ENCODE results near the gene TMEM8B.
A peak's percentile ranks its signal among the peaks of the same experiment; 100 is the strongest.

TMEM8B gene, protein sequence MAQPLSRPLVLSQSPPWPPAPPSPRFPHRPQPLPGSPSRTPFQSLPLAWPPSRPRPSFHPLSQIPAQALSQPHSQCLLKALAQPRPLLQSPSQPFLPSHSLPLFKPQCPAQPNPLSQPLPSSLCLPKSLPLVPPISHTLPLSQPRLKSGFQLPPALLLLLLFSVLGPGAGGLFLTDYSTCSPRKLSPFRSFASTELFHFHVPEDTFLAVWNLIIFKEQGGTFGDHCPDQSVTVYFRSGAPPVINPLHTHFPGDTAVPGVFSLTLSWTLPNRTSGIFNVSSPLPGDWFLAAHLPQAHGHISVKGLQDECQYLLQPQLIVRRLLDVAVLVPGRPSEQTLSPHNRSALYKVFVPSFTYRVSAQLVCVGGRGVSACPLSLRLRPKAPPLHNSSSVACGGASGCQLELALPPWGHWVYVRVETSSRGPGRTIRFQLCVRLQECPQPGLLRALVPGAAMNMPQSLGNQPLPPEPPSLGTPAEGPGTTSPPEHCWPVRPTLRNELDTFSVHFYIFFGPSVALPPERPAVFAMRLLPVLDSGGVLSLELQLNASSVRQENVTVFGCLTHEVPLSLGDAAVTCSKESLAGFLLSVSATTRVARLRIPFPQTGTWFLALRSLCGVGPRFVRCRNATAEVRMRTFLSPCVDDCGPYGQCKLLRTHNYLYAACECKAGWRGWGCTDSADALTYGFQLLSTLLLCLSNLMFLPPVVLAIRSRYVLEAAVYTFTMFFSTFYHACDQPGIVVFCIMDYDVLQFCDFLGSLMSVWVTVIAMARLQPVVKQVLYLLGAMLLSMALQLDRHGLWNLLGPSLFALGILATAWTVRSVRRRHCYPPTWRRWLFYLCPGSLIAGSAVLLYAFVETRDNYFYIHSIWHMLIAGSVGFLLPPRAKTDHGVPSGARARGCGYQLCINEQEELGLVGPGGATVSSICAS

DNA sequence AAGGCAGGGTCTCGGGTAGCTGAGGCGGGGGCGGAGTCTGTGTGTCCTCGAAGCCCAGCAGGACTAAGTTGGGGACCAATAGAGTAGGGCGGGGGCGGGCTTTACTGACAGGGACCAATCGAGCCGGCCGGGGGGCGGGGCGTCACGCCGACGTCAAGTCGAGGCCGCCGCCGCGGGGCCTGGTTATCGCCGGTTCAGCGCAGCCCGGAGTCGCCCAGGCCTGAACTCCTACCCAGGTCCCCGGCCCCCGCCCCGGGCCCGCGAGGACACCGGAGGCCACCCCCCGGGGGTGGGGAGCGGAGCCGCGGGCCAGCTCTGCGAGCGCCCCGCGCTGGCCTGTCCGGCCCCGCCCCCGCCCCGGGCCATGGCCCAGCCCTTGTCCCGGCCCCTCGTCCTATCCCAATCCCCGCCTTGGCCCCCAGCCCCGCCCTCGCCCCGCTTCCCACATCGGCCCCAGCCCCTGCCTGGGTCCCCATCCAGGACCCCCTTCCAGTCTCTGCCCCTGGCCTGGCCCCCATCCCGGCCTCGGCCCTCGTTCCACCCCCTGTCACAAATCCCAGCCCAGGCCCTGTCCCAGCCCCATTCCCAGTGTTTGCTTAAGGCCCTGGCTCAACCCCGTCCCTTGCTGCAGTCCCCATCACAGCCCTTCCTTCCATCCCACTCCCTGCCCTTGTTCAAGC lies at the start of gene TMEM8B:
TSS of gene TMEM8B (plus strand) at position 145 of the 680 bp plus-strand sequence. CDS start at position 365, 220 bp downstream.
- peak; percentile 90 to 94 for DNase-seq

DNA sequence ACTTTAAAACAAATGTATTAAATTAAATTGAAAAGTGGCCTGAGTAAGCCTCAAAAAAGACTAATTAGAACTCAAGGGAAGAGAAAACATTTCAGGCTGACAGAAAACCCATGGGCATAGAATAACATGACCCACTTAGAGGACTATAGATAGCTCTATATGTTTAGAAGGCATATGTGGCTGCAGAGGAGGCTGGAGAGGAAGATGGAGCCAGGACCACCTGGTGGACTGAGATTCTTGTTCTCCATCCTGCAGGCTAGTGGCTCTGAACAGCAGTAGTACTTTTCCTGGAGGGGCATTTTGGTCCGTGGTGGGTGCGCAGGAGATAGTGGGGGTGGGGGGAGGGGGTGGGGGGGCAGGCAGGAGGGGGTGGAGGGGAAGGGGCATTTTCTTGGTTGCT lies 48.0 kb upstream of the TMEM8B start:
- DNase-seq, result no peak

DNA sequence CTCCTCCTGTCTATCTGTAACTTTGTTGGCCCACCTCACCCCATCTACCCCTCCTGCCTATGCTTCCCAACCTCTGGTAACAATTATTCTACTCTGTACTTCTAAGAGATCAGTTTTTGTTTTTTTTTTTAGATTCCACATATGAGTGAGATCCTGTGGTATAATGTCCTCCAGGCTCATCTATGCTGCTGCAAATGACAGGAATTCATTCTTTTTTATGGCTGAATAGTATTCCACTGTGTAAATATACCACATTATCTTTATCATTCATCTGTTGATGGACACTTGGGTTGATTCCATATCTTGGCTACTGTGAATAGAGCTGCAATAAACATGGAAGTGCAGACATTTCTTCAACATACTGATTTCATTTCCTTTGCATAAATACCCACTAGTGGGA lies 45.6 kb upstream of the TMEM8B start:
- no peak for DNase-seq

DNA sequence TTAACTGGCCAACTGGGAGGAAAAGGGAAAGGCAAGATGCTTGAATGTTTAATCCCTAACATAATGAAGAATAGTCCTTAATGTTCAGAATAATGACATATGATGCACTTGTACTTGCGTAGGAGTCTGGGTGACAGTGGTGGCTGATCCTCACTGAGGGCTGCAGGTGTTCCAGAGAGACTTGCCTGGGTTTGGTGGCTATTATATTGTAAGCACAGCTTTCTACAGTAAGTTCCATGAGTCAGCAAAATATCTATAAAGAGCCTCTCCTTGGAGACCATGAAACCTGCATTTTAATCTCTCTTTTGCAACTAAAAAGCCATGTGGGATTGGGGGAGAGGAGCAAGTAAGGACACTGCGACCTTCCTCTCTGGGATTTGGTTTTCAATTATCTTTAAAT lies 39.5 kb upstream of the TMEM8B start:
- no peak for DNase-seq

DNA sequence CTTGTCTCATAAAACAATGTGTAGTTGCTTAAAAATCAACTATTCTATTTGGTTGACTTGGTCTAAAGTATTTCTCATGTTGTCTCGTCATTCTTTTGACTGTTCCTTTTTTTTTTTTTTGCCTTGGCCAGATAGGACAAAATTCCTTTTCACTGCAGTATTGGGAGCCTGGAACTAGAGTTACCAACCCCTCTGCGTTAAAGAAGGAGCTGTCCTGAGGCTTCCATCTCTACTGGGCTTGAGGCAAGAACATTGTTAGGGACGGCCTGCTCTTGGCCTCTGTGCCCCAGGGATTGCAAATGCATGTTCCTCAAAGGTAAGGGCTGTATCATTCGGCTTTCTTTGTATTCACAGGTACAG lies 39.0 kb upstream of the TMEM8B start:
- no peak for DNase-seq

DNA sequence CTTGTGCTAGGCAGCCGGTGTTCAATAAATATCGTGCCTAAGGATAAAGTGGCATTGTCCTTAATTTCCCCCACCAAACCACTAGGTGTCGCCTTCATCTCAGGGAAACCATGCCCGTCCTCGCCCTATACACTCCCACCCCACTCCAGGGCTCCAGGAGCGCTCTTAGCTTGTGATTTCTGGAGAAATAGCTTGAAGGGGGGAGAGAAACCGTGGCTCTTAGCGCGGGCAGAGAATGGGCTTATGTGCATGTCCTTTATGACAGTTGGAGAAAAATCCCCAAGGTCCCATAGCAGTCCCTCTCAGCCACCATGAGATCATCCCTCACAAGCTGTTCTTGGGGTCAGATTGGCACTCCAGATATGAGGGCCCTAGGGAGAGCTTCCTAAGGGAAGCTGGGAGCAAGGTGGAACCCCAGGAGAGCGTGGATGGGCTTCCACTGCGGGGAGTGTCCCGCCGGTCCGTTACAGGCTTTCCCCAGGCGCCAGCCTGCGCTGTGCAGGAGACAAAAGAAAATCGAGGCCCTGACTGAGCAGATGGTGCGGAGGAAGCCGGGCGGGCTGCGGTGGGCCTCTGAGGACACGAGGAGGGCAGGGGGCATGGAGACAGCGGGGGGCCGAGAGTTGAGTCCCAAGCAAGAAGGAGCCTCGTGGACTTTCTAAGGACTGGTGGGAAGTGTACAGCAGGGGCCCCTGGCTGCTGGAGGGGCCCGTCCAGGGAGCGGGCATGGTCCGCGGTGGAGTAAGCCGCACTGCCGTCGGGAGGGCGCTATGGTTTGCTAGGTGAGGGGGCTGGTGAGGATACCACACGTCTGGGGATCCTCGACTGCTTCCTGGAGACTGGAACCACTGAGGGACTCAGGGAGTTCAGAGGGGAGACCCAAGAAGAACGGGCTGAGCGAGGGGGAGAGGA lies 38.4 kb upstream of the TMEM8B start:
- DNase-seq, result peak; percentile 49 to 50

DNA sequence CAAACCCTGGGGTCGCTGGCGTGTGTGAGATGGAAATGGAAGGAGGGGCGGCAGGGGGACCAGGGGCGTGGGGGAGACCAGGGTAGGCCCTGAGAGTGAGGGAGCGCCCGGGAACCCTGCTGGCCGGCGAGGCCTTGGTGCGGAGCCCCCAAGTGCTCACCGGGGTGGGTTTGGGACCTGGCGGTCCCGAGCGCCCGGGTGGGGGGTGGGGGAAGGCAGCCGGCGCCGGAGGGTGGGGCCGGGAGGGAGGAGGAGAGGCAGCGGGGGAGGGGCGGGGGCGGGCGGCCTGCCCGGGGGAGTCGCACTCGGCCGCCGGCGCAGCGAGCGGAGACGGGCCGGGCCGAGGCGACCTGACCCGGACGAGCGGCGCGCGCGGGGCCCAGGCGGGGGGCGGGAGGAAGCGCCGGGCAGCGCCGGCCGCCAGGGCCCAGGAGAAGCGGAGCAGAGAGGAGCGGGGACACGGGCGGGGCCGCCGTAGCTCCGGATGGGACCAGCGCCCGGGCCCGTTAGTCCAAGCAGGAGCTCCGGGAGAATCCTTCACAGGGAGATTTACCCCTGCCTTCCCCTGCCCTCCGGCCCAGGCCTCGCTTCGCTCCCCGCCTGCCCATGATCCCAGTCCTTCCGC lies 37.6 kb upstream of the TMEM8B start, which contains the start of gene NPR2:
TSS of gene NPR2 (plus strand) at position 295 of the 625 bp plus-strand sequence. CDS start 818 bp downstream, outside the sequence.
- no peak for DNase-seq

DNA sequence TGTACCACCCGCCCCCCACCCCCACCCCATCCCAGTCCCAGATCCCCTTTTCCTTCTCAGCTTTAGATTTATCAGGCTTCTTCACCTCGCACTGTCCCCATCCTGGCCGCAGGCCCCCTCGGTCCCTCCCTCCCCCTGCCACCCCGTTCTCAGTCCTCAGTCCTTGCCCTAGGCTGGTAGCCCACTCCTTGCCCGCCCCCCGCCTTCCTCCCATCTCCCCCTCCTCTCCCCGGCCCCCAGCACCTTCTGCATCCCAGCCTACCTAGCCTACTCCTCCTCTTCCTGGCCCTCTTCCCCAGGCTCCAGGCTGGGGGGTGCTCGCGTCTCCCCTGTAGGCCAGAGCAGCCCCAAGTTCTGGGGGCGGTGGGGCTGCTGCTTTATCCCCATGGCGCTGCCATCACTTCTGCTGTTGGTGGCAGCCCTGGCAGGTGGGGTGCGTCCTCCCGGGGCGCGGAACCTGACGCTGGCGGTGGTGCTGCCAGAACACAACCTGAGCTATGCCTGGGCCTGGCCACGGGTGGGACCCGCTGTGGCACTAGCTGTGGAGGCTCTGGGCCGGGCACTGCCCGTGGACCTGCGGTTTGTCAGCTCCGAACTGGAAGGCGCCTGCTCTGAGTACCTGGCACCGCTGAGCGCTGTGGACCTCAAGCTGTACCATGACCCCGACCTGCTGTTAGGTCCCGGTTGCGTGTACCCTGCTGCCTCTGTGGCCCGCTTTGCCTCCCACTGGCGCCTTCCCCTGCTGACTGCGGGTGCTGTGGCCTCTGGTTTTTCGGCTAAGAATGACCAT lies 36.8 kb upstream of the TMEM8B start:
- DNase-seq, result no peak

DNA sequence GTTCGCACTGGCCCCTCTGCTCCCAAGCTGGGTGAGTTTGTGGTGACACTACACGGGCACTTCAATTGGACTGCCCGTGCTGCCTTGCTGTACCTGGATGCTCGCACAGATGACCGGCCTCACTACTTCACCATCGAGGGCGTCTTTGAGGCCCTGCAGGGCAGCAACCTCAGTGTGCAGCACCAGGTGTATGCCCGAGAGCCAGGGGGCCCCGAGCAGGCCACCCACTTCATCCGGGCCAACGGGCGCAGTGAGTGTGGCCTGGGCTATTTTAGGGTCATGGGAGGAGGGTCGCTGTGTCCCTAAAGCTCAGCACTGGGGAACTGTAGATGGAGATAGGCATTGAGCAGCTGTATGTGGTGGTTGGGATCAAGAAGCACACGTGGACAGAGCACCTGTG lies 36.2 kb upstream of the TMEM8B start:
- DNase-seq, result no peak

DNA sequence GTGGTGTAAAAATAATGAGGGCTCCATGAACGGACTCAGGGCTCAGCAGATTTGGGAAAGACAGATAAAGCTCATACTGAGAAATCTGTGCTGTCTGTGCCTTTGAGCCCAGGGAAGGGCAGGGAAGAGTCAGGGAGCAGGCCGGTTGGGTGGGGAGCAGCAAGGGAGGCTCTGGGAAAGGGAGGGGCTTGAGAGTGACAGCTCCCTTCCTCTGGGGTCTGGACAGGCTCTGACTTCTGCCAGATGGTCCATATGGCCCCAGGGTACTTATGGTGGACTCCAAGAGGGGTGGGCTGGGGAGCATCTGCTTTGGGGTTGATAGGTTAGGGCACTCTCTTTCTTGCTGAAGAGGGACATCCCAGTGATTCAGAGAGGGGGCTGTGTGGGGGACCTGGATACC lies 35.6 kb upstream of the TMEM8B start:
- DNase-seq, result no peak

DNA sequence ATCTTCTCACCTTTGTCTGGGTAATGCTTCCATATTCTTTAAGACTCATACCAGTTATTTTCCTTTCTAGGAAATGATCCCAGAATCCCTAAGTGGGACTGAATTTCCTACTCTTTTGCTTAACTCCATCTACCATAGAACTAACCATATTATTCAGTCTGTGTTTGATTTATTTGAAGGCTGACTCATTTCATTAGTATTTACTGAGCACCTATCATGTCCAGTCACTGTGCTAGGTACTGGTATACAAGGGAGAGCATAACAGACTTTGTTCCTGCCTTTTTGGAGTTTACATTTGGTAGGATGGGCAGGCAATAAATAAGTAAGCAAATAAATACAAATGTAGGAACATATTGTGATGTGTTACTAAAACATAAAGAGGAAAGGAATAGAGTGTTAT lies 33.3 kb upstream of the TMEM8B start:
- DNase-seq, result no peak

DNA sequence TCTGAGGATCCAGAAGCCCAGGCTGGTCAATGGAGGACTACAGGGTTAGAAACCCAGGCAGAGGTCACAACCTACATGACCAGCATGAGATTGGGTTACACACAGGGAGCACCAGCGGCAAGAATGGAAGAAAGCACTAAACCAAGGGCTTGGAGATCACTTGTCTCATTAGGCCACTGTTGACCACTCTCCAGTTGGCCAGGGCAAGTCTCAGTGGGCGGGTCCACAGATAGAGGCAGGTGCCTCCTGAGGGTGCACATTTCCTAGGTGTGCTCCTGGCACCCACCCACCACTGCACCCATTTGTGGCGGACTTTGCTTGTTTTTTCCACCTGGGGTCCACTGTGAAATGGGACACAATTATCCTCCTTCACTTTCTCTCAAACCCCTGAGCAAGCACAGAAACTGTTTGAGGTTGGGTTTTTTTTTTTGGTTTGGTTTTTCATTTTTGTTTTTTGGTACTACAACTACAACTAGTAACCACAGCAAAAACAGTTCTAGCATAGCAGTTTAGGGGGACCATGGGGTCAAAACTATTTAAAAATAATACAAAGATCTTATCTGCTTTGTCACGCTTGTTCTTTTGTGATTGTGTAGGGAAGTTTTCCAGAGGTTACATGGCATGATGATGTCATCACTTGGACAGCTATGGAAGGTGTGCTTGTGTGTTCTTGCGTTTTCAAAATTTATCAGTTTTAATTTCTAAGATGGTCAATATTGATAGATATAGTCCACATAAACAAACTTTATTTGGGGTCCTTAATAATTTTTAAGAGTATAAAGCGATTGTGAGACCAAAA lies 31.5 kb upstream of the TMEM8B start:
- no peak for DNase-seq

DNA sequence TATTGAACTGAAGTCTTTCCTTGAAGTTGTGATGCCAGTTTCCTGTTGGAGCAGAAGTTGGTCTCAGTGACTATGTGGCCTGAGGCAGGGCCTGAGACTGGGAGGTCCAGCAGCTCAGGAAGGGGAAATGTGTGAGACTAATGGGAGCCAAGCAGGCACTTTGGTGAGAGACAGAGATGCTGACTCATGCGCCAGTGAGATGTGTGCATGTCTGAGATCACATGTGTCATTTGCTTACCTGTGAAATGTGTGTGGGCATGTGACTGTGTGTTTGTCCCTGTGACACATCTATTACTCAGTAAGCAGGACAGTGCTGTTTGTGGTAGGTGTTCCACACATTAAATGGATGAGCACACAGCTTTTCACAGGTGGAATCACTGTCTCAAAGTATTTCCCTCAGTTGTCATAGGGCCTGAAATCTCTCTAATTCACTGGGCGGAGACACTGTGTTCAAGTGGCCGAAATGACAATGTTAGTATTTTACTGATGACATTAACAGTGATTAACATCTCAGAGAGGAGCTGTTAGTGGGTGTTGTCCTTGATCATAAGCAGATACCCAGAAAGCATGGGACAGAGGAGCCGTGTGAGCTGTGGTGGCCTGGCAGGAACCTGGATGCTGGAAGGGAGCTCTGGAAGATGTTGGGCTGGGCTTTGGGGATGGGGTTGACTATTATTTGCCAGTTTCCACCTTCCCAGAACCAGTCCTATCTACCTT lies 30.2 kb upstream of the TMEM8B start:
- DNase-seq, result peak; percentile 36 to 41

DNA sequence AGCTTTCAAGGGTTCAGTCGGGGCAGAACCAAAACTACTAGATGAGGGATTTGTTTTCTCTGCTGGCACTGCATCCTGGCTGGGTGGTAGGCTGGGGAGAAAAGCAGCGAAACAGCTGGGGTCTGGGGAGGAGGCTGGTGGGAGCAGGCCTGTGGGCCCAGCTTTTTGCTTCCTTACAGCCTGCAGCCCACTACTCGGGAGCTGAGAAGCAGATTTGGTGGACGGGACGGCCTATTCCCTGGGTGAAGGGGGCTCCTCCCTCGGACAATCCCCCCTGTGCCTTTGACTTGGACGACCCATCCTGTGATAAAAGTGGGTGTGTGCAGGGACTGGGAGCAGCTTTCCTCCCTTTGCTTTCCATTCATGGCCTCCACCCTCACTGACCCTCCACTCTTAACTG lies 28.5 kb upstream of the TMEM8B start:
- DNase-seq, result no peak

DNA sequence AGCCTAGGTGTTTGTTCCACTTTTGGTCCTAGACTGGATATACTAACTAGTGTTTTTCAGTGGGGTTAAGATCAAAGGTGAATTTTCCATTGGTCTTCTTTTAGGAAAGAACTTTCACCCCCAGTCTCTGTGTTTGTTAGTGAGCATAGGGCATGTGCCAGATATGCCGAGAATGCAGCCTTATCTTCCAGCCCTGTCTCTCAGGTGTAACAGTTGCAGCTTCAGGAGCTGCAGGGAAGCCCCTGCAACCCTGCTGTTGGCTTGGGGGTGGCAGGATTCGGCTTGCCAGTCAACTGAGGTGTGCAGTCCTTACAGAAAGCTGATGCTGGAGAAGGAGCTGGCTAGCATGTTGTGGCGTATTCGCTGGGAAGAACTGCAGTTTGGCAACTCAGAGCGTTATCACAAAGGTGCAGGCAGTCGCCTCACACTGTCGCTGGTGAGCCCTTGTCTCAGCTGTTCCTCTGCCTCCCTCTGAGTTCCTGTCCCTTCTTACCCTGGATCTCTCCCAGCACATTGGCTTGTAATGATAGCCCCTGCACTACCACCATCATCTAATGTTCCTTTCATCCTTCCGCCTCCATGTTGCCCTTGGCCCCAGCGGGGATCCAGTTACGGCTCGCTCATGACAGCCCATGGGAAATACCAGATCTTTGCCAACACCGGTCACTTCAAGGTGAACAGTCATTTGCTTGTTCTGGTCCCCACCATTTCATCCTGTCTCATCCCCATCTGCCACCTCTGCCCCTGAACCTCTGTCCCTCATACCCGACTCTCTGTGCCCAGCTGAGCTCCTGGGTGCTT lies 27.5 kb upstream of the TMEM8B start:
- DNase-seq, result no peak

DNA sequence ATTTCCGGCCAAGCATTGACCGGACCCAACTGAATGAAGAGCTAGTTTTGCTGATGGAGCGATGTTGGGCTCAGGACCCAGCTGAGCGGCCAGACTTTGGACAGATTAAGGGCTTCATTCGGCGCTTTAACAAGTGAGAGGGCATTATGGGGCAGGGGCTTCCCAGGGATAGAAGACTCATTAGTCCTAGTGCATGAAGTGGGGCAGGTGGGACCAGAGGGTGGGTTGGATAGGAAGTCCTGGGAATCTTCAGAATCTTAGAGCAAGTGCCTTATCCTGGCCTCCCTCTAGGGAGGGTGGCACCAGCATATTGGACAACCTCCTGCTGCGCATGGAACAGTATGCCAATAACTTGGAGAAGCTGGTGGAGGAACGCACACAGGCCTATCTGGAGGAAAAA lies 22.9 kb upstream of the TMEM8B start:
- no peak for DNase-seq

DNA sequence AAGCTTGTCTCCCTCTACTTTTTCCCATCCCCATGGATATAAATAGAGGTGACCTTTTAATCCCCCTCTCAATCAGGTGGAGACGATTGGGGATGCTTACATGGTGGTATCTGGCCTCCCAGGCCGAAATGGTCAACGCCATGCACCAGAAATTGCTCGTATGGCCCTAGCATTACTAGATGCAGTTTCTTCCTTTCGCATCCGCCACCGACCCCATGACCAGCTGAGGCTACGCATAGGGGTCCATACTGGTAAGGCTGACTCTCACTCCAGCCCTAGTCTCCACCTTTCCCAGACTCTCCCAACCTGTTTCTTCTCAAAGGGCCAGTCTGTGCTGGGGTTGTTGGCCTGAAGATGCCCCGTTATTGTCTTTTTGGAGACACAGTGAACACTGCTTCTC lies 20.6 kb upstream of the TMEM8B start:
- DNase-seq, result no peak

DNA sequence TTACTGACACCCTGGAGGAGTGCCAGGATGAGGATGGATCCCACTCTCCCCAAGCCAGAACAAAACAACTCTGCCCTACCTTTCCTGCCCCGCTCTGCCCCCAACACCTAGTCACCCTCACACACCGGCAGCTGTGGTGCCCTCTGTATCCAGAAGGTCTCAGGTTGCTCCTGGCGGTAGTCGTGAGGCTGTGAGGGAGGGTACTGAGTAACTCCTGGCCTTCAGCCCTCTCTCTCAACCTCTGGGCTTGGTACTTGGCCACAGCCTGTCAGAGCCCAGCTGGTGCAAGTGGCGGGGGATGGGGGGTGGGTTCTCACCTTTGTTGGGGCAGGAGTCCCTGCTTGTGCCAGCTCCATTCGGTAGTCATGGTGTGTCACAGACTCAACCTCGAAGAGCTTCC lies 18.9 kb upstream of the TMEM8B start:
- no peak for DNase-seq
